Esophagus squamous epithelium (tissue), 4 donors: ENCODE measurements around the gene MYO19.

Experiments used
- POLR2A ChIP-seq, 4 donors: fragments of 450-650 bp; IDR thresholded peaks; one replicate each; pipeline ENCODE4 v1.6.1; 2017; ENCODE audit warnings: antibody characterized with exemption in 4 of 4, mild to moderate bottlenecking in 4 of 4, moderate library complexity in 3 of 4
- TF ChIP-seq, protein P1 (sequence below), 6 experiments: fragments of 450-650 bp in 4 of 6; fragments of 200-600 bp in 2 of 6; sonication (generic) in 2 of 6; IDR thresholded peaks; one replicate each; pipeline ENCODE4 v1.5.1; 2016 to 2019; ENCODE audit warnings: antibody characterized with exemption in 6 of 6, mild to moderate bottlenecking in 4 of 6, moderate library complexity in 4 of 6

DNA sequence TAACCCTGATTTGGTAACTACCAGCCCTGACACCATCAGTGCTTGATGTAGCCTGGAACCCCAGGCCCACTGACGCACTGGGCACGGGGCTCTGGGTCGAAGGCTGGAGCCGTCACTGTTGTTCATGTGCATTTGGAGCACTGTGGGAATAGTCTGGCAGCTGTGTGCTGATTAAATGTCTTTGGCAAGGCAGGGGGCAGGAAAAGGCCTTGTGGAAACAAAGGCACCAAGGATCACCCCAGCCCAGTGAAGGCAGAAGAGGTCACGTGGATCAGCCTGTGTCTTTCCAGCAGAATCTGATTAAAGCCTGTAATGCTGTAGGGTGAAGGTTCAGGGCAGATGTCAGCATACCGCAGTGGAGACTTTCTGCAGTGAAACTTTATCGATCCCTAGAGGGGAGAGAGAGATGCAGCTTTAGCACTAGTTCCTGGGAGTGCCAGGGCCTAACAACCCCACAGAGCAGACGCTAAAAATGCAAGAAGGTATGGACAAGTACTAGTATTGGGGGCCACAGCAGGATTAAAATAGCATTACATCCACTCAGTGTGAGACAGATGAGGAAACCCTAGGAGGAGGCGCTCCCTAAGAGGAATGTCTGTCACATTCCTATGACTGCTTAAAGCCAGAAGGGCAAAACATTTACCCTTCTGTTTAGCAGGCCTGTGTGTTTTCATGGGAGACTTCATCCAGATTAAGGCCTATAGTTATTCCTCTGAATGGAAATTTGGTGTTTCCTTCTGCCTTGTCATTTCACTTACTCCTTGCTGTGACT lies 38.5 kb downstream of the MYO19 start:
- TF ChIP-seq, protein P1, sequence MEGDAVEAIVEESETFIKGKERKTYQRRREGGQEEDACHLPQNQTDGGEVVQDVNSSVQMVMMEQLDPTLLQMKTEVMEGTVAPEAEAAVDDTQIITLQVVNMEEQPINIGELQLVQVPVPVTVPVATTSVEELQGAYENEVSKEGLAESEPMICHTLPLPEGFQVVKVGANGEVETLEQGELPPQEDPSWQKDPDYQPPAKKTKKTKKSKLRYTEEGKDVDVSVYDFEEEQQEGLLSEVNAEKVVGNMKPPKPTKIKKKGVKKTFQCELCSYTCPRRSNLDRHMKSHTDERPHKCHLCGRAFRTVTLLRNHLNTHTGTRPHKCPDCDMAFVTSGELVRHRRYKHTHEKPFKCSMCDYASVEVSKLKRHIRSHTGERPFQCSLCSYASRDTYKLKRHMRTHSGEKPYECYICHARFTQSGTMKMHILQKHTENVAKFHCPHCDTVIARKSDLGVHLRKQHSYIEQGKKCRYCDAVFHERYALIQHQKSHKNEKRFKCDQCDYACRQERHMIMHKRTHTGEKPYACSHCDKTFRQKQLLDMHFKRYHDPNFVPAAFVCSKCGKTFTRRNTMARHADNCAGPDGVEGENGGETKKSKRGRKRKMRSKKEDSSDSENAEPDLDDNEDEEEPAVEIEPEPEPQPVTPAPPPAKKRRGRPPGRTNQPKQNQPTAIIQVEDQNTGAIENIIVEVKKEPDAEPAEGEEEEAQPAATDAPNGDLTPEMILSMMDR (IDR thresholded peaks at IDR 0.05): no peak
- no peak for TF ChIP-seq POLR2A (IDR thresholded peaks at IDR 0.05)
